Prostate gland (tissue), 2 donors: Measurements from ENCODE around the gene EFNA2. TPM values are rescaled to one million over a fixed set of nuclear protein-coding genes. Genes with fewer than 3 reads are reported as not detected.

Experiments used
- DNase-seq: peaks from one replicate; pipeline ENCODE4 v3.0.0-alpha.2; 2019; ENCODE audit warnings: low spot score
- H3K27ac ChIP-seq, 2 donors: fragments of 200-600 bp; sonication (generic); 2 replicates each; pipeline ENCODE4 v1.5.1; 2017 to 2019
- H3K27me3 ChIP-seq: fragments of 200-600 bp; sonication (generic); replicated peaks from 2 replicates; pipeline ENCODE4 v1.5.1; 2019; ENCODE audit not compliant: insufficient read depth
- H3K36me3 ChIP-seq, 2 donors: fragments of 200-600 bp; sonication (generic); 1 replicate in 1 of 2; 2 replicates in 1 of 2; pipeline versions ENCODE4 v1.5.1 to v1.8.1; 2017 to 2019
- H3K4me1 ChIP-seq: fragments of 200-600 bp; sonication (generic); replicated peaks from 2 replicates; pipeline ENCODE4 v1.5.1; 2019
- H3K4me3 ChIP-seq, 2 donors: fragments of 200-600 bp; sonication (generic); 2 replicates each; pipeline ENCODE4 v1.5.1; 2017 to 2019
- H3K9me3 ChIP-seq: fragments of 200-600 bp; sonication (generic); 2 replicates; pipeline ENCODE4 v1.5.1; 2017
- POLR2A ChIP-seq: fragments of 450-650 bp; IDR thresholded peaks from one replicate; pipeline ENCODE4 v1.6.1; 2016; ENCODE audit warnings: antibody characterized with exemption, mild to moderate bottlenecking
- POLR2AphosphoS5 ChIP-seq: sonication (generic); formaldehyde crosslinking; IDR thresholded peaks from one replicate; pipeline ENCODE4 v1.6.1; 2017; ENCODE audit warnings: antibody characterized with exemption
- WGBS: methylation state at CpG from one replicate; pipeline ENCODE4 v1.1.5; 2018; 5-methylcytosine and 5-hydroxymethylcytosine counted together
- intact Hi-C: fragments of 100-400 bp; cut with DNase I; formaldehyde crosslinking; loops from one replicate; pipeline ENCODE4 v1.14.2; 2022
- total RNA-seq, 2 donors: library from RNA; depleted of rRNA; stranded (reverse); fragments of >200 nt; gene quantifications; one replicate each; pipeline ENCODE4 v1.1.0, GENCODE V29; 2016
- TF ChIP-seq, protein P1 (sequence below), 4 experiments: fragments of 200-600 bp in 2 of 4; fragments of 450-650 bp in 2 of 4; sonication (generic) in 2 of 4; IDR thresholded peaks; 1 replicate in 3 of 4; 2 replicates in 1 of 4; pipeline ENCODE4 v1.5.1; 2016 to 2019; ENCODE audit warnings: antibody characterized with exemption in 4 of 4, mild to moderate bottlenecking in 2 of 4, moderate library complexity in 2 of 4

EFNA2 gene
- total RNA-seq, 2 donors from 2014 or later = not detected

DNA sequence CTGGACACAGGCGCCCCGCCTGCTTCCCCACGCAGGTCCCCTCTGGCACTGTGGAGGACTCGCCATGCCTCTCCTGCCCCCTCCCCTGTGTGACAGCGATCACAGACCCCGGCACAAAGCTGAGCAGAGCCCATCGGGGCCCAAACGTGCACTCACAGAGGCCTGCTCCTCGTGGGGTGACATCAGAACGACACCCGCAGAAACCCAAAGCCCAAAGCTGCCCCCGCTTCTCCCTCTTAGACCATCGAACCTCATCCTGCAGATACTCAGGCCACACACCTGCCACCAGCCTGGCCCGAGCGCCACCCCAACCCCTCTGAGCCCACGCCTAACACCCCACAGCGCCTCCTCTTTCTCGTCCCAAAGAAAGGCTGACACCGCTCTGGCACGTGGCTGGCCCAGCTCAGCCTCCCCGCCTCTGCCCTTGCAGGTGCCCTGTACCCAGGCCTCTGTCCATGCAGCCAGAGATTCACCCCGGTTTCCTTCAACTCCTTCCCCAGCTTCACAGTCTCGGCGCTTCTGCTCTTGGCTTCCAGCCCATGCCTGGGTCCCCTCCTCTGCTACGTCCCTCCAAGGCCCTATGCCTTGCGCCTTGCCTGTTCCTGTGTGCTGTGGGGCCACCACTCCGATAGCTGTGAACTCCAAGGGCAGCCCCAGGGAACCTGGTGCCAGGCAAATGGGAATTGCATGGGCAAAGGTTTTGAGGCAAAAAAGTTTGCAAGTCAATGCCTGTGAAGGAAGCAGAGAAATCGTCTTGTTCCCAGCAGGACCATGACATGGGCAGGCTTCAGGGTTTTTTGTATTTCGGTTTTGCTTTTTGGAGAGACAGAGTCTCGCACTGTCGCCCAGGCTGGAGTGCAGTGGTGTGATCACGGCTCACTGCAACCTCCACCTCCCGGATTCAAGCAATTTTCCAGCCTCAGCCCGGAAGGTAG lies 47.0 kb upstream of the EFNA2 start:
- no peak for DNase-seq
- Histone ChIP-seq H3K27ac (peak overlapping the region; percentile 85 to 89), H3K4me1 (peaks cover 16% of the 10 kb centered on the region), H3K36me3 (no peaks in the 10 kb centered on the region), H3K4me3 (peak overlapping the region; percentile 36 to 48), H3K27me3 (no peaks in the 10 kb centered on the region), H3K9me3 (no peaks in the 10 kb centered on the region)
- WGBS = 59% methylated on average over 32 of the region's 34 CpGs
- no peak for TF ChIP-seq POLR2AphosphoS5
- TF ChIP-seq POLR2A = no peak
- TF ChIP-seq, protein P1, sequence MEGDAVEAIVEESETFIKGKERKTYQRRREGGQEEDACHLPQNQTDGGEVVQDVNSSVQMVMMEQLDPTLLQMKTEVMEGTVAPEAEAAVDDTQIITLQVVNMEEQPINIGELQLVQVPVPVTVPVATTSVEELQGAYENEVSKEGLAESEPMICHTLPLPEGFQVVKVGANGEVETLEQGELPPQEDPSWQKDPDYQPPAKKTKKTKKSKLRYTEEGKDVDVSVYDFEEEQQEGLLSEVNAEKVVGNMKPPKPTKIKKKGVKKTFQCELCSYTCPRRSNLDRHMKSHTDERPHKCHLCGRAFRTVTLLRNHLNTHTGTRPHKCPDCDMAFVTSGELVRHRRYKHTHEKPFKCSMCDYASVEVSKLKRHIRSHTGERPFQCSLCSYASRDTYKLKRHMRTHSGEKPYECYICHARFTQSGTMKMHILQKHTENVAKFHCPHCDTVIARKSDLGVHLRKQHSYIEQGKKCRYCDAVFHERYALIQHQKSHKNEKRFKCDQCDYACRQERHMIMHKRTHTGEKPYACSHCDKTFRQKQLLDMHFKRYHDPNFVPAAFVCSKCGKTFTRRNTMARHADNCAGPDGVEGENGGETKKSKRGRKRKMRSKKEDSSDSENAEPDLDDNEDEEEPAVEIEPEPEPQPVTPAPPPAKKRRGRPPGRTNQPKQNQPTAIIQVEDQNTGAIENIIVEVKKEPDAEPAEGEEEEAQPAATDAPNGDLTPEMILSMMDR (IDR thresholded peaks at IDR 0.05) = no peak
- intact Hi-C loops = no loop called here

DNA sequence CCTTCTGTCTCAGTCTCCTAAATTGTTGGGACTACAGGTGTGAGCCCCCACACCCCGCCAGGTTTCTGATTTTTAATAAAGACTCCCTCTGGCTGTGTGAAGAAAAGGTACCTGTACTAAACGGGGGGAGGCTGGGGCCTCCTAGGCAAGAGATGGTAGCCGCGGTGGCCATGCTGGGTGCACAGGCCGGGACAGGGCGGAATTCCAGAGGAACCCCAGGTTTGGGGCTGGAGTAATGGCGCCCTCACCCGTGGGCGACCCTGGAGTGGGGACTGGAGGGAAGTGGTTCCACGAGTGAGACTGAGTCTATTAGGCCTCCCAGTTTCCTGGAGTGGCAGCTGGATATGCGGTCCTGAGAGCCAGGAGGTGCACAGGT lies 46.3 kb upstream of the EFNA2 start:
- peak overlapping the region; percentile 85 to 89 for H3K27ac ChIP-seq
- TF ChIP-seq POLR2AphosphoS5 (no peak), POLR2A (no peak)
- TF ChIP-seq, protein P1 (IDR thresholded peaks at IDR 0.05) = no peak
- H3K9me3 ChIP-seq = no peaks in the 10 kb centered on the region
- intact Hi-C loops = no loop called here
- no peak for DNase-seq
- 77% methylated on average over 11 of the region's 11 CpGs for WGBS
- peaks cover 22% of the 10 kb centered on the region for H3K4me1 ChIP-seq
- H3K27me3 ChIP-seq = no peaks in the 10 kb centered on the region
- H3K36me3 ChIP-seq = no peaks in the 10 kb centered on the region
- H3K4me3 ChIP-seq = no peak overlapping the region

DNA sequence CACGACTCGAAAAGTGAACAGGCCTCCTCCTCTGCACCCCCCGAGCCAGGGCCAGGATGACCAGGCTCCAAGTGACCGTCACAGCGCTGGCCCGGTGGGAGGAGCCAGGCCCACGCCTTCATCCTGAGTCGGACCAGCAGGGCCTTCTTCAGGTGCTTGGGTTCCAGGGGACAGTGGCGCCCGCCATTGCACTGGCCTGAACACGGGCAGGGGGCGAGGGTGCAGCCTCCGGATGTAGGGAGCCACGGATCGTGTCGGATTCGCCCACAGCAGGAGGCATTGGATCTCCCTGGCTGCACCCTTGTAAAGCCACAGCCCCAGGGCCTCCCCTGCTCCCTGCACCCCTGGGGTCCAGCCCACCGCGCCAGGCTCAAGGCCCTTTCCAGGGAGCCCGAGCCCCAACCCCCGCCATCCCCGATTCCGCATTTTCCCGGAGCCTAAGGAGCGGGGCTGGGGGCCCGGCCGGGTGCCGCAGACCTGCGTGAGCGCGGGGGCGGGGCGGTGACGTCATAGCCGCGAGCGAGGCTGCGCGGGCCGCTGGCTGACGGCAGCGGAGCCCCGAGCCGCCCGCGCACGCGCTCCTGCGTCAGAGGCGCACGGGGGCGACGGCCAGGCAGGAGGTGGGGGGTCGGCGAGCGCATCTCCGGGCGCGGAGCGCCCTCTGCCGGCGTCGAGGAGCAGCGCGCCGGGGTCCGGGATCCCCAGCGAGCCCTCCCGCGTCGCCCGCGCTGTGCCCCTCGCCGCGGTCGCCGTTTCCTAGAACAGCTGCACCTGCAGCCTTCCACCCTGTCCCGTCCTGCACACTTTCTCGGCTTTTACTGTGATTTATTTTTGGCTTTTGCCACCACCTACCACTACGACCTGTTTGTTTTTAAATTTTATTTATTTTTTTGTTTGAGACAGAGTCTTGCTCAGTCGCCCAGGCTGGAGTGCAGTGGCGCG lies 45.6 kb upstream of the EFNA2 start:
- H3K4me1 ChIP-seq = peaks cover 27% of the 10 kb centered on the region
- no peaks in the 10 kb centered on the region for H3K9me3 ChIP-seq
- intact Hi-C loops = loop anchor here (10.0 kb wide), 1 partner anchor 205 kb away; no protein-coding TSS in a partner anchor
- peak overlapping the region; percentile 24 for H3K4me3 ChIP-seq
- DNase-seq = peak; percentile 76
- H3K36me3 ChIP-seq = no peaks in the 10 kb centered on the region
- H3K27ac ChIP-seq = peak overlapping the region; percentile 85 to 89
- no peak for TF ChIP-seq POLR2AphosphoS5
- TF ChIP-seq, protein P1 (IDR thresholded peaks at IDR 0.05) = peak; percentile 88 to 99 (median 94)
- peak; percentile 37 for TF ChIP-seq POLR2A
- H3K27me3 ChIP-seq = no peaks in the 10 kb centered on the region
- WGBS = 11% methylated on average over 68 of the region's 84 CpGs

DNA sequence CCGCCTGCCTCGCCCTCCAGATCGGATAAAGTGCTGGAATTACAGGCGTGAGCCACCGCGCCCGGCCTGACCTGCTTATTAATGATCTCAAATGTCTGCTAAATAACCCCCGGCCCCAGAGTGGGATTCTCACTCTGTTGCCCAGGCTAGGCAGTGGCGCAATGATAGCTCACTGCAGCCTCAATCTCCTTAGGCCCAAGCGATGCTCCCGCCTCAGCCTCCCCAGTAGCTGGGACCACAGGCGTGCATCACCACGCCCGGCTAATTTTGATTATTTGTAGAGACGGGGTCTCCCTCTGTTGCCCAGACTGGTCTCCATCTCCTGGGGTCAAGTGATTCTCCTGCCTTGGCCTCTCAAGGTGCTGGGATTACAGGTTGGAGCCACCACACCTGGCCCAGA lies 44.7 kb upstream of the EFNA2 start:
- H3K4me3 ChIP-seq = peak overlapping the region in 1 of 2 donors; percentile 83
- intact Hi-C loops = loop anchor here (10.0 kb wide), 1 partner anchor 206 kb away; no protein-coding TSS in a partner anchor
- H3K4me1 ChIP-seq = peaks cover 36% of the 10 kb centered on the region

More for the DNA sequence above, 44.7 kb upstream of the EFNA2 start:
- Histone ChIP-seq H3K27me3 (no peaks in the 10 kb centered on the region), H3K27ac (peak overlapping the region; percentile 89 to 90), H3K36me3 (no peaks in the 10 kb centered on the region), H3K9me3 (no peaks in the 10 kb centered on the region)
- no peak for DNase-seq
- WGBS = 67% methylated on average over 15 of the region's 15 CpGs
- TF ChIP-seq, protein P1 (IDR thresholded peaks at IDR 0.05) = no peak
- TF ChIP-seq POLR2AphosphoS5 (no peak), POLR2A (no peak)
